Activated CD4-positive, CD25-positive, alpha-beta regulatory T cell (primary cell): ENCODE data around the gene RERE.
A peak's percentile ranks its signal among the peaks of the same experiment; 100 is the strongest.

Experiments used
- DNase-seq, 4 experiments: peaks; one replicate each; lab custom pipeline; 2025; lab: John Stamatoyannopoulos, UW

Gene RERE

DNA sequence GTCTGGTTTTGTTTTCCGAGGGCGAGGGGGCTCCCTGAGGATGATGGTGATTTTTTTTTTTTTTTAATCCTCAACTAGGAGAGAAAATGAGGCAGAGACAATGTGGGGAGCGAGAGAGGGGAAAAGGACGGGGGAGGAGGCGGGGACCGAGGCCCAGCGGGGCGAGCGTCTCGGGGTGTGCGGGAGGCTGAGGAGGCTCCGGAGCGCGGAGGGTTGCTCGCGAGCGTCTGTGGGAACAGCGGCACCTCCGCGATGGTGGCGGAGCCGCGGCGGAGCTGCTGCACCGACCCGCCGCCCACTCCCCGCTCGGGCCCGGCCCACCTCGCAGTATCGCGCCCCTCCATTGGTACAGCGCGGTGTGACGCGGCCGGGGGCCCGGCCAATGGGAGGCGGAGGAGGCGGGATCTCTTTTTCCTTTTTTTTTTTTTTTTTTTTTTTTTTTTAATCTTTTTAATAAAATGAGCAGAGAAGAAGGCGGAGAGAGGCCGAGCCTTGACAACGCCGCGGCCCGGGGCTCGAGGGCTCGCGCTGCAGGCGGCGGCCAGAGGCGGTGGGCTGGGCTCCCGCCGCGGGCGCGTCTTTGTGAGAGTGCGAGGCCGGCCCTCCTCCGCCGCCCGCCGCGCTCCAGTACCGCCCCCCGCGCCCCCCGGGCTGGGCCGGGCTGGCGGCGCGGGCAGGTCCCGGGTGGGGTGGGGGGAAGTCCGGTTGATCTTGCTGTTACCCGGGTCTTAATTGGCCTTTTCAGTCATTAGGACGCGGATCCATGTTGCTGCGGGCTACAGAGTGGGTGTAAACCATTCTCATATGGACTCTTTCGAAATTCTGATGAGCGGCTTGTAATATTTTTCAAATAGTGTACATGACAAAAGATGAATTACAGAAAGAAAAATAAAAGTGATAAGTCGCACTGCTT is at the start of gene RERE:
RERE (minus strand) TSS at position 229 of the 913 bp plus-strand sequence.
- DNase-seq: peak; percentile 90 to 94 (median 92)

DNA sequence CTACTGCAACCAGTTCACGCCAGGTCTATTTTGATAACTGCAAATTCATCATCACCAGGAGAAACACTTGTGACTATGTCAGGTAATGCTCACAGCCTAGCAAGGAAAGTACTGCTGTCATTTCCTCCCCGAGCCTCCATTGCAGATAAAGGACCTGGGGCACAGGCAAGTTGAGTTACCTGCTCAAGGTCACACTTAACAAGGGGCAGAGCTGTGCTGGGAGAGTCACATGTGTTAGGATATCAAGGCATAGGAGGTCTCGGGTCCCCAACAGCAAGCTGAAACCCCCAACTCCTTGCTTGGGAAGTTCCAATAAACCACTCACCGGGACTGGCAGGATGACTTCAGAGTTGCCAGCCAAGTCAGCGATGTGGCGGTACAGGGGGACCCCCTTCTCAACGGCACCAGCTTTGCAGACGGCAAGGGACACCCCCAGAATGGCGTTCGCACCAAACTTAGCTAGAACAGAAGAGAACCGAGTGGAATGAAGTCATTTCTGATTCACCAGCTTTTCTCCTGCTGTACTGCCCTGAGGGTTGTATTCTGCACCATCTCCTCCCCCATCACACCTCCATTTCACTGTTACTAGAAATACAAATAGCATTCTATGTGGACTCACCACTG is 49.5 kb upstream of the RERE start:
- DNase-seq: no peak

DNA sequence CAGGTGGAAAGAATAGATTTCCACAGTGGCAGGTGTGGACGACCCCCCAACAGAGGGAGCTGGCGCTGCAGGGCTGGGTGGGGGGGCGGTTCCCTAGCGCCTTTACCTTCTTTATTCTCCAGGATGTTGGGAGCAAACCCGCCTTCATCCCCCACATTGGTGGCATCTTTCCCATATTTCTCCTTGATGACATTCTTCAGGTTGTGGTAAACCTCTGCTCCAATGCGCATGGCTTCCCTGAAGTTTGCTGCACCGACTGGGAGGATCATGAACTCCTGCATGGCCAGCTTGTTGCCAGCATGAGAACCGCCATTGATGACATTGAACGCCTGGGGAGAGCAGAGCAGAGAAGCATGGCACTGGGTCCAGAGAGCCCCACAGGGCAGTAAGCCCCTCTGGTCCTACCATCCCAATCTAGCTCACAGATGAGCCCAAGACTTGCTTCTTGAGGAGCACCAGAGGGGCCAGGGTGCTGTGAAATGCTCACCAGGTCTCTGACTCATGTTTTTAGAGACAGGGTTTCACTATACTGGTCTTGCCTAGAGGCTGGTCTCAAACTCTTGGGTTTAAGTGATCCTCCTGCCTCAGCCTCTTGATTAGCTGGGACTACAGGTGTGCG is 48.8 kb upstream of the RERE start:
- DNase-seq: no peak

DNA sequence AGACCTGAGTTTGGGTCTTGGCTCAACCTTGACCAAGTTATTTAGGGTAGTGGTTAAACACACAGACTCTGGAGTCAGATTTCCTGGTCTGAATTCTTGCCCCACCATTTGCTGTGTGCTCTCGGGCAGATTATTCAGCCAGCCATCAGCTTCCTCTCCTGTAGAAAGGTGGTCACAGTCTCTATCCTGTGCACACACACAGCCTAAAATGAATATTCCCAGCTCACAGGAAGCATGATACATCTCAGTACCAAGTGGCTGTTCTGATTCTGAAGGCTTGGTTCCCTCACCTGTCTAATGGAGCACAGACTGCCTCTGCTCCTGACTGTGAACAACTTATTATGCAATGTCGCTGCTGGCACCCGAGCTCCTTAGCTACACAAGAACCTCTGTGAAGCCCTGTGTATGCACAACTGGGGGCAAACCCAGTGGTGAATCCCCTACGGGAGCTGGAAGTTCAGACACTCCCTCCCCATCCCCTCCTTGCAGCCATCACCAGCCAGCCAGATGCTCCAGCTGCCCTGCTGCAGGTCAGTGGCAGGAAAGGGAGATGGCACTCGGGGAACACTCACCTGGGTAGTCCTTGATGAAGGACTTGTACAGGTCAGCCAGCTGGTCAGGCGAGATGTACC is 47.4 kb upstream of the RERE start:
- DNase-seq: no peak

DNA sequence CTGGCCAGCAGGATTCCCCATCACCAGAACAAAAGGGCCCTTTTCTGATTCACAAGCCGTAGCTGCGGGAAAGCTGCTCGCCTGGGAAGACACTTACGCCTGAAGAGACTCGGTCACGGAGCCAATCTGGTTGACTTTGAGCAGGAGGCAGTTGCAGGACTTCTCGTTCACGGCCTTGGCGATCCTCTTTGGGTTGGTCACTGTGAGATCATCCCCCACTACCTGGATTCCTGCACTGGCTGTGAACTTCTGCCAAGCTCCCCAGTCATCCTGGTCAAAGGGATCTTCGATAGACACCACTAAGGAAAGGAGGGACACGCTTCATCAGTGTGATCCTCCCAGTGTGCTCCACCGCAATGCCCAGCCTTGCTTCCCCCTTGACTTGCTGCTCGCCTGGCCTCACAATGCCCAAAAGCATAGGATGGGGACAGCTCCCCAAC is 46.4 kb upstream of the RERE start:
- DNase-seq: no peak

GRCh38 chr1:8863138-8863537 is 45.7 kb upstream of the RERE start:
- DNase-seq: no peak

GRCh38 chr1:8862528-8862927 is 45.1 kb upstream of the RERE start:
- peak in 1 of 4 experiments; percentile 29 for DNase-seq

DNA sequence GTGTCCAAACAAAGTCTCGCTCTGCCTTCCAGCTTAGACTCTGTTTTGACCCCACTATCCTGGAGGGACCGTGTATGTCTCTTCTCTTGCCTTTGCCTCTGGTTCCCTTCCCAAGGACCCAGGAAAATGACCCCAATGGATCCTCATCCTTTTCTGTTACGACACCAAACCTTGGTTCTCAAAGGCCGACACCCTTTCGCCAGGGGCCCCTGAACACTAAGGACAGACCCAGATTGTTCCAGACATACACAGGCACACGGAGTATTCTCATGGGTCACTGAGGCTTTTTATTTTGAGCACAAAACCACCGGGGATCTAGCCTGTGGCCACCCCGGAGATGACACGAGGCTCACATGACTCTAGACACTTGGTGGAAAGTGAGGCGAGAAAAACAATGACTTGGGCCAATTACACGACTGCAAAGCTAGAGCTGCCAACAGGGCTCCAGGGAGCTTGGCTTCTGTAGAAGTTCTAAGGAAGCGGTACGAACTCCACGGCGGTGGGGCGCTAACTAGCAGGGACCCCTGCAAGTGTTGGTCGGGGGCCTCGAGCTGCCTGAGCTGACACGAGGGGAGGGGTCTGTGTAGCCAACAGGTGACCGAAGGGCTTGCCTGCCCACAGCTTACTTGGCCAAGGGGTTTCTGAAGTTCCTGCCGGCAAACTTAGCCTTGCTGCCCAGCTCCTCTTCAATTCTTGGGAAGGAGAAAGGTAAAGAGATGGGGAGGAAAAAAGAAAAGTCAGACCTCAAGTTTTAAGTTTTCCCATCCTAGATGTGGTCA is 43.5 kb upstream of the RERE start:
- no peak for DNase-seq

- peak in 2 of 4 experiments; percentile 21 to 30 for DNase-seq
Observed at GRCh38 chr1:8858888-8859706, 41.7 kb upstream of the RERE start.

DNA sequence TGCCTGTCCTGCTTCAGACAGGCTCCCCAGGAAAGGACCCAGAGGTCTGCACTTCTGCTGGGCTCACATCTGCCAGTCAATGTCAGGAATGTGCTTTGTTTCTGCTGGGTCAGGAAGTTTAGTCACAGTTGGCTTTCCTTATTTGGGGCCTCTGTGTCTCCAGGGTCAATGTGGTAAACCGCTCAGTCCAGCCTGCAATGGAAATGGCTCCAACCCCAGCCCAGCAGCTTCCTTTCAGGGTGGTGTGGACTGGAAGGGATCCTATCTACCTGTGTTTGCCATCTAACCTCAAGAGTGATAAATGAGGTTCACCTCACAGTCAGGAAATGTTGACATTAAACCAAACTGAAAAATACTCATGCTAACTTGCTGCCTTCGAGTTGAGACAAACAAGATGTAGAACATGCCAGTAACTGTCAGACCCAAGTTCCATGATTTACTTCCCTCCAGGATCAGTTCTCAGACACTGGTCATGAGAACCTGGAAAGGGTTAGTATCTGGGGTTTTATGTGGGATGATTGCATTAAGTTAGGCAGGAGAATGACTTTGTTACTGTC is 40.8 kb upstream of the RERE start:
- DNase-seq: no peak

- no peak for DNase-seq
Observed at GRCh38 chr1:8856689-8857412, 39.4 kb upstream of the RERE start.

GRCh38 chr1:8854240-8854639 is 36.8 kb upstream of the RERE start:
- DNase-seq: no peak

- no peak for DNase-seq
Observed at GRCh38 chr1:8851060-8851459, 33.6 kb upstream of the RERE start.

- DNase-seq: peak; percentile 49 to 69 (median 64)
Observed at GRCh38 chr1:8848663-8849386, 31.4 kb upstream of the RERE start.

- DNase-seq: no peak
Observed at GRCh38 chr1:8847990-8848389, 30.6 kb upstream of the RERE start.

DNA sequence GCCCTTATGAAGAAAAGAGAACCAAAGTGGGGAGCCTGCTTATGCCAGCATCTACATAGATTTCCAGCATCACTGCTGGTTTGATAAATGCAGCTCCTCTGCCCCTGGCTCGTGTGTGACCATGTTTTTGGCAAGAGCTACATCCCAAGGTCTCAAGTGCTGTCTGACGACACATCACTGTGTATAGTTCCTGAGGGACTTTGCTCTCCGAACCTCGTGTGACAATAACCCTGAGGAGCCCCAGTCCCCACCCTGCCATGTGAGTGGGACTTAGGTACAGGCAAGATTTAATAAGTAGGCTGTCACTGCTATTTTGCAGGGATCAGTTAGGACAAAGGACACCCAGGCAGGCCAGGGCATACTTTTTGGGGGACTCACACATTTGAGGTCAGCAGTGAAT is 28.8 kb upstream of the RERE start:
- no peak for DNase-seq

DNA sequence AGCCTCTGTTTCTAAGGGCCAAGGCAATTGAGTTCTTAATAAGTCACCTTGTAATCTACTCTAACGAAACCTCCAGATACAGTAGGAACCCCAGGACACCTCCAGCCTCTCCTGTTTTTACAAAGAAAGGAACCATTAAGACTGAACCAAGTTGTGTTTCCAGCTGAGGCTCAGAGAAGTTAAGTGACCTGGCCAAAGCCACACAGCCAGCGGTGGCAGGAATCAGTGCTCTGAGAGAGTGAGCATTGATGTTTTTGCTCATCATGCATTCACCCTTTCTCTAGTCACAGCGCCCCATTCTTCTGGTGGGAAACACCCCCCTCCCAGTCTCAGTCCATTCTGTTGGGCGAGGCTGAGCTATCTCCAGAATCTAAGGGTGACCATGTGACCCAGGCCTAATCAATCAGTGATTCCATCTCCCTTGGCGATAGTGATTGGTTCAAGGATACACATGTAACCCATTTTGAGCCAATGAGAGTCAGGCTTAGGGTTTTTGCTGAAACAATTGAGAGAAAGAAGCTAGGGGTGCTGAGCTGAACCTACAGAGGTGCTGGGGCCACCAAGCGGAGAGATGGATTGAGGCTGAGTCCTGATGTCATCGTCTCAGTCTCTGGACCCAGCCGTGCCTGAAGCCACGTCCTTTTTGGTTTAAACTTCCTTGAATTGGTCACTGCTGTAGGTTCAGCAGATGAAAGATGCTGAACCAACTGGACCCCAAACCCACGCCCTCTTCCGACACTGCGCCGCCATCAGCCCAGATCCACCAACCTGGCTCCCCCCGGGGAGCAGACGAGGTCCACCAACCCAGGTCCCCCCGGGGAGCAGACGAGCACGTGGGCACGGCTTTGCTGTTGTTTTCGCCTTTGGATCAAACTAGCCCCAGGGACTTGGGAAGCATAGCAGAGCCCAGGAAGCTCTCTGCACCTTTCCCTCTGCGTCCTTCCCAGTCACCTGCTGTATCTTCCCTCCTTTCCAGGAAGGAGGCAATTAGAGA is 28.0 kb upstream of the RERE start:
- DNase-seq: no peak

DNA sequence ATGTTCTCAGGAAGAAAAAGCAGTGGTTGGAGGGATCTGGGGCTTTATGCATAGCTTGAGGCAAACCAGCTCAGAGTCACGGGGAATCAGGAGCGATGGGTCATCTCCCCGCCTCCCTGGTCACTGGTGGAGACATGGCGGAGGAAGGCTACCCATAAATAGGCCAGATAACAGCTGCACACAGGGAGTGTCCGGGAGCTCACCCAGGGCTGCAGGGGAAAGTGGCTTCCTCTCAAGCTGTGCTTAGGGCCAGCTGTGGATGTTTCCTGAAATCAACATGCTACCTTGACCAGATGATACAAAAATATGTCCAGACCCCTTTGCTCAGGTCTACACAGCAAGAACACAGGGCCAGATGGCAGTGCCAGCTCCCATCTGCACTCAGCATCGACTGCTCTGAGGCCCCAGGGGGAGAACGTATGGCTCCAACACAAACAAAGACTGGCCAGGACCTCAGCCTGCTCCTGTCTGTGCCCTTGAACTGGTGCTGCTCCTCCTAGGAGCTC is 27.1 kb upstream of the RERE start:
- DNase-seq: no peak
